Stimulated activated naive CD8-positive, alpha-beta T cell treated with anti-CD3 and anti-CD28 coated beads, Interleukin-15, amount 100 ng/mL, for 72 hours (primary cell): ENCODE results near the gene MFRP.

ENCODE experiments used
- ATAC-seq: fragments of 150-1000 bp; cut with Tn5 transposase; 2 replicates; pipeline ENCODE4 v1.10.0; 2021; ENCODE audit warnings: mild to moderate bottlenecking, moderate library complexity
- DNase-seq, 2 donors: peaks; one replicate each; pipeline ENCODE4 v3.0.0; 2021 to 2022
- H3K27ac Mint-ChIP-seq, 2 donors: one replicate each; pipeline ENCODE4 v1.8.0; 2022; ENCODE audit warnings: mild to moderate bottlenecking in 2 of 2, mixed read lengths in 2 of 2, moderate library complexity in 2 of 2
- H3K27me3 Mint-ChIP-seq: one replicate; pipeline ENCODE4 v1.8.0; 2022; ENCODE audit warnings: mixed read lengths
- H3K4me1 Mint-ChIP-seq: one replicate; pipeline ENCODE4 v1.8.0; 2022; ENCODE audit warnings: mild to moderate bottlenecking, mixed read lengths
- H3K4me3 Mint-ChIP-seq, 2 donors: one replicate each; pipeline ENCODE4 v1.8.0; 2022; ENCODE audit warnings: mild to moderate bottlenecking in 2 of 2, mixed read lengths in 2 of 2, moderate library complexity in 1 of 2
- H3K9me3 Mint-ChIP-seq, 2 donors: one replicate each; pipeline ENCODE4 v1.8.0; 2022; ENCODE audit warnings: mixed read lengths in 2 of 2

Gene MFRP

DNA sequence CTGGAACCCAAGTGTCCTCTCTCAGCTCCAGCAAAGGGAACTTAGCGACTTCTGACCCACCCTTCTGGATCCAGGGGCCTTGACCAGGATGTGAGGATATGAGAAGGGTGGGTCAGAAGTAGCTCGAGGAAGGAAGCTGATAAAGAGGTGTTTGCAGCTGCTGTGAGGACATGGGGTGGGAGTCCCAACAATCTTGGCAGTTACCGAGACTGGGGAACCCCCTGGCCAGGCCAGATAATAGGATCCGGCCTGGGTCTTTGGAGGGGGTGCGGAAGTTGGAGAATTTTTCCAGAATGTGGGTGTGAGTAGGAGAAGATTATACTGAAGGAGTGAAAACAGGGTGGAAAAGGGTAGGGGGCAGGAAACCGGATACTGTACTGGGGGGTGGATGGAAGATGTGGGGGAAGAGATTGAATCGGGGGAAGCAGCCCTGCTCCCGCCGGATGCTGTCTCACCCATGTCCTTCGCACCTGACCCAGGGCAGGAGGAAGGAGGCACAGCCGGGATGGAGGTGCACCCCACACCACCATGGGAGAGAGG lies 26.7 kb downstream of the MFRP start:
- Mint-ChIP-seq H3K4me3 (peak overlapping the region; percentile 72 to 75), H3K27ac (peak overlapping the region; percentile 2 to 88), H3K4me1 (peaks cover 67% of the 10 kb centered on the region), H3K9me3 (no peaks in the 10 kb centered on the region), H3K27me3 (peaks cover 52% of the 10 kb centered on the region)
- ATAC-seq (no peak), DNase-seq (no peak)

DNA sequence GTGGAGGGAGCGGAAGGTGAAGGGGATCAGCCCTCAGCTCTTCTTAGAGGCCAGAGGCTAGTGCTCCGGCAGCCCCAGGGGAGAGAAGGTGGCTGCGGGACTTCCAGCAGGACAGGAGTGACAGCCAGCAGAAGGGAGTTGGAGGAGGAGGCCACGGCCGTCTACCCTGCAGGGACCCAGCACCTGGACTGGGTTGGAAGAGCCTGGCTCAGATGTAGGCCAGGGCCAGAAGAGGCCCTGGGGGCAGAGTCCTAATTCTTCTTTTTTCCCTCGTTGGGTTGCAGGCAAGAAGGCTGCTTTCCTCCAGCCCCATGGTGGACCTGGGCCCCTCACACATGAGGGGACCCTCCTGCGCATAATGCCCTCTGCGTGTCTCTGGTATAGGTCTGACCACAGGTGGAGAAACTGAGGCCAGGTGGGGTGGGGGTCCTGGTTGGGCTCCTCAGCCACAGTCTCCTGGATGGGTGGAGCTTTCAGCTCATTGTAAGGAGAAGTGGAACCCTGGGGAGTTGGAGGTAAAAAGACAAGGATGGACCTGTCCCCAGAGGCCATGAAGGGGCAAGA lies 27.3 kb downstream of the MFRP start:
- peaks cover 57% of the 10 kb centered on the region for H3K27me3 Mint-ChIP-seq
- no peaks in the 10 kb centered on the region for H3K9me3 Mint-ChIP-seq
- peaks cover 69% of the 10 kb centered on the region for H3K4me1 Mint-ChIP-seq
- peak overlapping the region; percentile 51 to 81 for H3K27ac Mint-ChIP-seq
- H3K4me3 Mint-ChIP-seq = peak overlapping the region; percentile 54 to 60
- ATAC-seq = no peak
- DNase-seq = peak in 1 of 2 donors; percentile 9

DNA sequence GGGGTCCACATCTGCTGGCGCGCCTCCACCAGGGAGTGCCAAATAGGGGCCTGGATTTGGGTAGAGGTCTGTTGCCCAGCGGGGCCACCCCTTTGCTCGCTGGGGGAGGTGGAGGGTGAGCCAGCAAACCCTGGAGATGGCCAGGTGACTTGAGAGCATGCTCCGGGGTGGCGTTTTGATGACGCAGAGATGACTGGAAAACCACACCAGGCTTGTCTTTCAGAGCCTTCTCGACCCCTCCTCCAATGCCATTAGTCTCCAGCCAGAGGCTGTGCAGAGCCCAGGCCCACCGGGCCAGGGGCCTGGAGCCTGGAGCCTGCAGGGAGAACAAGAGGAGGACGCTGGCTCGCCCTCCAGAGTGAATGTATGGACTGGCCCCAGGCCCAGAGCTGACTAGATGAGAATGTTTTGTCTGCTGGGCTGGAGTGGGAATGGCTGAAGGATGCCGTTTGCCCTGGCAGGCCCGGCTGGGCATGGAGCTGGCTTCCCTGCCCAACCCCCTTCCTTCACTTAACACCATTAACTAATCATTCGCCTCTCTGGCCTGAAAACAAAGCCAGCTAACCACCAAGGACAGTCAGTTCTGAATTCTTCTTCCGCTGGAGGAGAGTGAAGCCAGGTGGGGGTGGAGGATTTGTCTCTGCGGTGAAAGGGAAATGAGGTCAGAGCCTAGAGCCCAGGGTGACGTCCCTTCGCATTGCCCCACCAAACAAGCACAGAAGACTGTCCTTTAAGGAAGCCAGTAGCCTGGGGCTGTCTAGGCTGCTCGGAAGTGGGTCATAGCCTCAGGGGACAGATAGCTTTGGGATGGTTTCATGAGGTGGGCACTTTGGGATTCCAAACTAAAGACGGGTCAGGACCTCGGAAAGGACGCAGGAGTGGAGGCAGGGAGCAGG lies 28.0 kb downstream of the MFRP start:
- Mint-ChIP-seq H3K4me3 (peak overlapping the region; percentile 54 to 60), H3K9me3 (no peaks in the 10 kb centered on the region), H3K27me3 (peaks cover 57% of the 10 kb centered on the region), H3K27ac (peak overlapping the region in 1 of 2 donors; percentile 81), H3K4me1 (peaks cover 65% of the 10 kb centered on the region)
- no peak for ATAC-seq
- peak in 1 of 2 donors; percentile 22 for DNase-seq

DNA sequence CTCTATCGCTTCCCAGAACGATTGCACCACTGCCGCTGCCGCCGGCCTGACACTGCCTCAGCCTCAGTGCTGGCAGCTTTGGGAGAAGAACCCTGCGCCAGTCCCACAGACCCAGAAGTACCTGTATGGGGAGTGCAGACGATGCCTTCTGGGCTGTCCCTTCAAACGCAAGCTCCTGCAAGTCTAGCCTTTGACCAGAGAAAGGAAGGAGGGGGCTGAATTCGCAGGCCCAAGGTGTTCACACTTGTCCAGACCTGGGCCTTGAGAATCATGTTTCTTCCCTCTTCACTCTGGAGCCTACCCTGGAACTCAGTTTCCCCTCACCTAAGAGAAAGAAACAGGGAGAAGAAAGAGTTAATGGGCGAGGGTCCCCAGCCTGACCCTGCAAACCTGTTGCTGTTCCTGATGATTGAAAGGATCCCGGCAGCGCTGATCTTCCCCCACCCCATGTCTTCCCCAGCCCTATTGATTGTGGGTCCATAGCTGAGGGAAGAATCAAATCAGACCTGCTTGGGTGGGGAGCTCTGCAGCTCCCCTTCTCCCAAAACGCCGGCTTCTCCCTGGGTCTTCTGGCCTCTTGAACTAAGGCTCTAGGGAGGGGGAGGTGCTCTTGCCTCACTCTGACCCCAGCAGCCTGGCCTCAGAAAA lies 28.8 kb downstream of the MFRP start:
- ATAC-seq (no peak), DNase-seq (peak in 1 of 2 donors; percentile 10)
- Mint-ChIP-seq H3K4me1 (peaks cover 61% of the 10 kb centered on the region), H3K4me3 (peak overlapping the region; percentile 22 to 54), H3K27ac (no peak overlapping the region), H3K27me3 (peaks cover 57% of the 10 kb centered on the region), H3K9me3 (no peaks in the 10 kb centered on the region)

DNA sequence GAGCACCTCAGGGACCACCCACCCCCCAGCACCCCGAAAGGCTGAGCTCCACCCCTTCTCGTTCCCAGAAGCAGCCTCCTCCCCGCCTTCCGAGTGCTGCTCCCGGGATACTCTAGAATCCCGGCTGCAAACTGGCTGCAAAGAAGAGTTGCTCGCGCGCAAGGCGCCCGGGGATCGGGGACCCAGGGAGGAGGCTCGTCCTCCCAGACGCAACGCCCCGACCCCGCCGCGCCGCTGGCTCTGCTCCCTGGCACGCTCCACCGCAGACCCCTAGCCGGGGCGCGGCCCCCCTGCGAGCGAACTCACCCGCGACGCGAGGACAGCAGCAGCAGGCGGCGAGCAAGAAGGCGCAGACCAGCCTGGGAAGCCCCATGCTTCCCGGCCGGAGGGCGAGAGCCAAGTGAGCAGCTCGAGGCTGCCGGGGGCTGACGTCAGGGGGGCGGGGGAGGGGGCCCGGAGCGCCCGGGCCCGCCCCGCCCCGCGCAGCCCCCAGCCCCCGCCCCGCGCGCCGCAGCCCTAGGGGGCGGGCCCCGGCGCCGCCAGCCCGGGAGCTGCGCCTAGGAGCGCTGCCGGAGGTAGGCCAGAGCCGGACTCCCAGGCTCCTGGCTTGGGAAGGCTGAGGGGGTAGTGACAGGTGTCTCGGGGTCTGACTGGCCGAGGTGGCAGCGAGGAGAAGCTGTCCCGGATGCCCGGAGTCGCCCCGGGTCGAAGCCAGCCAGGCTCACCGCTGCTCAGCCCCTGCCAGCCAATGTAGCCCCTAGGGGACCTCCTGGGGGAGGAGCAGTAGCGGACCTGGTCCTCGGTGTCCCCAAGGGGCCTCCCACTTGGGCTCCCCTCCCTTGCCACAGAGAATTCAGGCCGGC lies 29.5 kb downstream of the MFRP start, which contains the start of gene MCAM:
TSS of gene MCAM (minus strand) at position 402 of the 863 bp plus-strand sequence. CDS start at position 373, 29 bp downstream.
- peak; percentile 30 to 34 for DNase-seq
- Mint-ChIP-seq H3K27ac (peak within 1 kb of the TSS in 1 of 2 donors; percentile 80), H3K27me3 (peaks cover 57% of the 10 kb centered on the region), H3K4me3 (peak within 1 kb of the TSS; percentile 80 to 88), H3K9me3 (no peaks in the 10 kb centered on the region), H3K4me1 (peaks cover 55% of the 10 kb centered on the region)
- ATAC-seq = no peak

DNA sequence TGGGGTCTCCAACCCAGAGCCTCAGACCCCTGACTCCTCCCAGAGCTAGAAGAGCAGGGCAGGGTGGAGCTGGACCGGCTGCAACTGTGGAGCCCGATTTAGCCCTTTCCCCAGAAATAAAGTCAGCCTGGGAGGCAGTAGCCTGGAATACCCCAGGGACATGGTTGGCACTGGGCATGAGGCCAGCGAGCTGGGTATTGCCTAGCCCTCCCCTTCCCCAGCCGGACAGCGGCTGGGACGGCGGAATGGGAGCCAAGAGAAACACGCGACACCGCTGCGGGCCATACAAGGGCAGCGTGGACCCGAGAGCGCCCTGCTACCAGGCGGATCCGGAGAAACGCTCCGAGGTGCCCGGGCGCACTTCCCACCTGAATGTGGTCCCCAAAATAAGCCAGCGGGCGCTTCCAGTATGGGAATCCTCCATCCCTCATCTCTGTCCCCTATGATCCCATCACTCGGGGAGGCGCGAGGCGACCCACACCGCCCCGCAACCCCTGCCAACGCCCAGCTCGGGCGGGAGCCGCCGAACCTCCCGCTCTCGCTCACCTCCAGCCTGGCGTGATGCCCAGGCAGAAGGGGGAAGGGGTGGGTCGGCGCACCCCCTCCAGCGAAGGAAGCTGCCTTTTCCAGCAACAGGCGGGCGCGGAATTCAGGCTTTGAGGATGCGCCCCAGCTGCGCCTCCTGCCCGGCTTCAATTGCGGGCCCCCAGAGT lies 30.3 kb downstream of the MFRP start:
- H3K9me3 Mint-ChIP-seq = no peaks in the 10 kb centered on the region
- peak; percentile 4 for ATAC-seq
- peaks cover 48% of the 10 kb centered on the region for H3K4me1 Mint-ChIP-seq
- H3K27me3 Mint-ChIP-seq = peaks cover 57% of the 10 kb centered on the region
- peak overlapping the region in 1 of 2 donors; percentile 80 for H3K27ac Mint-ChIP-seq
- no peak for DNase-seq
- H3K4me3 Mint-ChIP-seq = peak overlapping the region; percentile 80 to 88

DNA sequence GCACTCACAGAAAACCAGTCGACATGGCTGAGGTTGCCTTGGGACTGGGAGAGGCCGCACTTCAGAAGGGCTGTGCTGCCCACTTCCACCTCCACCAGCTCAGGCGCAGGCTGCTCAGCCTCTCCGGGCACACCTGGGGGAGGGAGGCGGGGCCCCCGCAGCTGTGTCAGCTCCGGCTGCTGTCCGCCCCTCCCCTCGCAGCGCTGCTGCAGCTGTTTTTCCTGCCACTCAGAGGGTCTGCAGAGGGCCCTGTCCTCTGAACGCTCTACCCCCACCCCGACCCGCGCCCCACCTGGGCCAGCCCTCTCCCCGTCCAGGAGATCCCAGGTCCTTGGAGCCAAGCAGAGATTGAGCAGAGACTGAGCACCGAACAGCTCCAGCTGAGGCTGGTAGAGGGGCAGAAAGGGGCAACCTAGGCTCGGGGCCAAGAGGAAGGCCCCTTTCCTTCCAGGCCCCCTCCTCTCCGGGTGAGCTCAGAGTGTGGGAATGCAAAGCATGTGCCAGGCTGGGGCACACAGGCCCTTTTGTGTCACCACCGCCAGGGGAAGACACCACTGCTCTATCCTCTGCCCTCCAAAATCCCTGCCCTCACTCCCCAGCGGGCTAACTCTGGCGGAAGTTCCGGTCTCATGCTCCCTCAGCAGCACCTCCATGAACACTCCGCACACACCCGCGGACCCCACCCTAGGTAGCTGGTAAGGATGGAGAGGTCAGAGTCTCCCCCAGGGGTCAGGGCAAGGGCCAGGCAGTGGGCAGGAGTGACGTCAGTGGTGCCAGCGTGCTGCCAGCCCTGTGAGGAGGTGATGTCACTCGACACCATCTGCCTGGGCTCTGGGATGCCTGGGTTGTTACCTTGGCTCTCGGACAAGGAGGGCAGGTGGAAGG lies 31.1 kb downstream of the MFRP start:
- ATAC-seq = peak; percentile 74
- peak; percentile 48 to 65 for DNase-seq
- Mint-ChIP-seq H3K27me3 (peaks cover 57% of the 10 kb centered on the region), H3K27ac (peak overlapping the region; percentile 19 to 80), H3K9me3 (no peaks in the 10 kb centered on the region), H3K4me1 (peaks cover 48% of the 10 kb centered on the region), H3K4me3 (peak overlapping the region; percentile 80 to 88)

DNA sequence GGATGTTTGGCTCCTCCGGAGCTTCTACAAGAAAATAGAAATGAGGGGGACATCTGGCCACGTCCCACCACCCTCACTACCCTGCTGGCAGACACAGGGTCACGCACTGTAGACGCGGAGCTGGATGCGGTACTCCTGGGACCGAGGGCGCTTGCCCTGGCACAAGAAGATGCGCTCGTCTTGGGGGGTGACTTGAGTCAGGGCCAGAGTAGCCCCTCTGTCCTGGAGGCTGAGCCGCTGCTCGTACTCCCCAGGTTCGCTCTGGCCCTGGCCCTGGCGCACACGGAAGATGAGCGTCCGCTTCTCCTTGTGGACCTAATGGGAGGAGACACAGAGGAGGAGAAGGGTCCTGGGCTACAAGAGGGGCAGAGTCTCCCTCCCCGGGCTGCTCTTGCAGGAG lies 31.8 kb downstream of the MFRP start:
- peaks cover 42% of the 10 kb centered on the region for H3K4me1 Mint-ChIP-seq
- DNase-seq (no peak), ATAC-seq (no peak)
- peaks cover 51% of the 10 kb centered on the region for H3K27me3 Mint-ChIP-seq
- H3K4me3 Mint-ChIP-seq = peak overlapping the region; percentile 80 to 88
- H3K9me3 Mint-ChIP-seq = no peaks in the 10 kb centered on the region
- H3K27ac Mint-ChIP-seq = no peak overlapping the region

DNA sequence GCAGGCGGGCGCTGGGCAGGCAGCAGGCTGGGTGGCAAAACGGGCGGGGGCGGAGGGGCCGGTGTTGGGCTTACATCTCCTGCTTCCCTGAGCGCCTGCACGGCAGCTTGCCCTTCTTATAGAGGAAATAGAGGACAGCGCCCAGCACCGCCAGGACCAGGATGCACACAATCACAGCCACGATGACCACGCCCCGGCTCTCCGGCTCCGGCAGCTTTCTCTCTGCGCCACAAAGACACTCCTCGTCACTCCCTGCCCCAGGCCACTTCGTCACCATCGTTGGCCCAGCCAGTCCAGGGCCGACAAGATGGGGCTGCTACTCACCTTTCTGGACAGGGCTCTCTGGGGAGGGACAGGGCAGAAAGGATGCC lies 35.8 kb downstream of the MFRP start:
- H3K27ac Mint-ChIP-seq = no peak overlapping the region
- peaks cover 14% of the 10 kb centered on the region for H3K27me3 Mint-ChIP-seq
- ATAC-seq = no peak
- H3K4me1 Mint-ChIP-seq = peaks cover 36% of the 10 kb centered on the region
- H3K4me3 Mint-ChIP-seq = no peak overlapping the region
- H3K9me3 Mint-ChIP-seq = no peaks in the 10 kb centered on the region
- DNase-seq = no peak

DNA sequence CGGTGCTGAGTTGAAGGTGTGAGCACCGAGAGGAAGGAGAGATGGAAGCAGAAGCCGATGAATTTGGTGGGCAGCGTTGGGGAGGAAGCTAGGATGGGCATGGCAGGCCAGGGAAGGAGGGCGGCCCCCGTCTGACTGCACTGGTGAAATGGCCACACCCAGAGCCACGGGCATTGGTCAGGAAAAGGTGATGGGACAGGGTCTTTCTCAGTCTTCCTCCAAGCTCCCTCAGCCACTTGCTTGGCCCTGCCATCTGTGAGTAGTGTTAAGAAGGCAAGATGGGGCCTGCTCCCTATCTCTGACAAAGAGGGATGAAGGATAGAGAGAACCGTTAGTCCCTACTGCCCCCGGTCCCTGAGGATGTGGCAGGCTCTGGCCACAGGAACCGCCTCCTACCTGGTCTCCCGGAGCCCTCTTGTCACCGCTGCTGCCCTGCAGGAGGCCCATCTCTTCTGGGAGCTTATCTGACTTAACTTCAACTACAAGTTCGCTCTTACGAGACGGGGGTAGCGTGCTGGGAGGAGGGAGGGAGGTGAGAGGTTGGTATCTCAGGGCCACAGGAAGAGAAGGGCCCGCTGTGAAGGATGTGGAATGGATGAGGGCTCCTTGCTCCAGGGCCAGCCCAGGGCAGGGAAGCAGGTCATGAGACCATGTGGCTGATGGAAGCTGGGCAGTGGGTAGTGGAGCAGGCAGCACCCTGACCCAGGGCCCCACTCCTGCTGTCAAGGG lies 36.4 kb downstream of the MFRP start:
- no peaks in the 10 kb centered on the region for H3K9me3 Mint-ChIP-seq
- no peak for DNase-seq
- peaks cover 36% of the 10 kb centered on the region for H3K4me1 Mint-ChIP-seq
- H3K27me3 Mint-ChIP-seq = peaks cover 9% of the 10 kb centered on the region
- ATAC-seq = no peak
- no peak overlapping the region for H3K4me3 Mint-ChIP-seq
- H3K27ac Mint-ChIP-seq = peak overlapping the region in 1 of 2 donors; percentile 87

DNA sequence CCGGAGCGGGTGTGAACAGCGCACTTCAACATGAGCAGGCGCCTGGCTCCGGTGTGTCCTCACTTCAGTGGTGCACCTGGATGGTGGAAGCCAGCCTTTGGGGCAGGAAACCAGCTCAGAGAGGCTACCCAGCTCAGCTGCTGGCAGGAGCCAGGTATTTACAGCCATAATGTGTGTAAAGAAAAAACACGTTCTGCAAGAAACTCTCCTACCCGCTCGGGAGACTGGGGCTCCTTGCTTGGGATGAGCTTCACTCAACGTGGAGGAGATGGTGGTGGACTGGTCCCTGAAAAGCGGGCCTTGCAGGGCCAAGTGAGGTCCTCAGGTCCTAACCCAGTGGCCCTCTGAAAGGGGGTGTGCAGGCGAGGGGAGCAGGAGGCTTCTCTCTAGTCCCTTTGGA lies 37.1 kb downstream of the MFRP start:
- DNase-seq = no peak
- Mint-ChIP-seq H3K4me1 (peaks cover 37% of the 10 kb centered on the region), H3K27me3 (peaks cover 2% of the 10 kb centered on the region), H3K27ac (peak overlapping the region in 1 of 2 donors; percentile 87), H3K4me3 (no peak overlapping the region), H3K9me3 (no peaks in the 10 kb centered on the region)
- ATAC-seq = no peak

DNA sequence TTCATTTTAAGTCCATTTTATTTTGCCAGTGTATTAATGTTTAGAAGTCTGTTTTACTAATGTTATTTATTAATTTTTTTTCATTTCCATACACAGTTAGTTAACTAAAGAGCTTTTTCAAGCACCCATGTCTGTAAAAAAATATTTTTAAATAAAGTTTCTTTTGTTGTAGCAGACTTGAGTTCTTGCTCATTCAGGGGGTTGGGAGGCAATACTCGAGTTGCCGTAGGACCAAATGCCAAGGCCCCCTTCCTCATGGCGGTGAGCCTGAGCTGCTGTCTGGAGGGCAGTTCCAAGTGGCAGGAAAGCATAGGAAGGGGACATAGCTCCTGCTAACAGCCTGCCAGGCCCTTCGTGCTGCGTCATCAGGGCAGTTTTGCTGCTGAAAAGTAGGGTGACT lies 38.5 kb downstream of the MFRP start:
- no peak overlapping the region for H3K27ac Mint-ChIP-seq
- no peak for ATAC-seq

DNA sequence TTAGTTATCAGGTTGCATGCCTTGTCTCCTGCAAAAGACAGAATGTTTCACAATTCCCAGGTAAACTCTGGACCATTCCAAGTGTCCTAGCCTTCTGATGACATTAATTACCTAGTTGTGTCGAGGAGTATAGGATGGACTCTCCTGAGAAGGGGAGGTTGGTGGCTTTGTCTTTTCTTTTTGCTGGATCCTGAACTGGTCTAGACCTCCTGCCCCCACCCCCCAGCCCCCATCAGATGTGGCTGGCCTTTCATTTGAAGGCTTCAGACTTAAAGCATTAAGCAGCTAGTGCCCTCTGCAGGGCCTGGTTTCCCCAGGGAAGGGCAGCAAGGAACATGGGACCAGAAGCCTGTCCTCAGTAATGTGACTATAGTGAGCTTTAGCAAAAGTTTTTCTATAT lies 39.3 kb downstream of the MFRP start:
- Mint-ChIP-seq H3K27me3 (no peaks in the 10 kb centered on the region), H3K4me3 (no peak overlapping the region), H3K4me1 (peaks cover 43% of the 10 kb centered on the region), H3K27ac (peak overlapping the region in 1 of 2 donors; percentile 50), H3K9me3 (no peaks in the 10 kb centered on the region)
- ATAC-seq (no peak), DNase-seq (no peak)

More for the DNA sequence above, 38.5 kb downstream of the MFRP start:
- Mint-ChIP-seq H3K9me3 (no peaks in the 10 kb centered on the region), H3K4me1 (peaks cover 43% of the 10 kb centered on the region), H3K27me3 (no peaks in the 10 kb centered on the region), H3K4me3 (no peak overlapping the region)
- no peak for DNase-seq
